Vein endothelial cell (primary cell): ENCODE data around the gene ZNF480. TPM values are rescaled to one million over a fixed set of nuclear protein-coding genes. Genes with fewer than 3 reads are reported as not detected.

Source experiments
- small RNA-seq: library from RNA; depleted of rRNA; stranded (forward); fragments of <200 nt; gene quantifications from one replicate; pipeline ENCODE3, GENCODE V24; 2012
- total RNA-seq: library from RNA; depleted of rRNA; stranded (reverse); fragments of >200 nt; gene quantifications from 2 replicates; pipeline ENCODE4 v1.2.3, GENCODE V29; 2012

The ZNF480 gene
- total RNA-seq, result 7.2 and 7.8 TPM in 2 replicates

GRCh38 chr19:52296773-52297600 lies at the start of gene ZNF480:
ZNF480 (plus strand) TSS chr19:52297169; CDS start chr19:52300413, 3,244 bp downstream.

GRCh38 chr19:52269338-52270261 lies 27.4 kb upstream of the ZNF480 start, which contains the start of gene ZNF766:
ZNF766 (plus strand) TSS chr19:52269587; CDS start chr19:52269614, 27 bp downstream.

GRCh38 chr19:52336117-52336790 lies 39.3 kb downstream of the ZNF480 start, which contains the start of gene ZNF610:
ZNF610 (plus strand) TSS chr19:52336243; CDS start chr19:52349173, 12,930 bp downstream.

GRCh38 chr19:52369559-52370340 lies 72.8 kb downstream of the ZNF480 start, which contains the start of gene ZNF880:
ZNF880 (plus strand) TSS chr19:52369923; CDS start chr19:52369966, 43 bp downstream.

Small RNAs within 50 kb of the gene (small RNA-seq; reads per million reads assigned to genes)
- gene MIR643 (2.2 reads per million, percentile 81 among the genes with 10 or more reads in this experiment), gene RF00019 (not detected)

Other genes with a start within 250 kb of the ZNF480 start
- 4.9 and 5.7 TPM in 2 replicates for gene ZNF432, start 248.3 kb upstream of the ZNF480 start, total RNA-seq
- gene ZNF841, start 201.4 kb upstream of the ZNF480 start, total RNA-seq, result 17.8 and 20.9 TPM in 2 replicates
- 8.5 and 11.1 TPM in 2 replicates for gene ZNF616, start 157.2 kb upstream of the ZNF480 start, total RNA-seq
- 4.9 and 6.8 TPM in 2 replicates for gene ZNF836, start 125.5 kb upstream of the ZNF480 start, total RNA-seq
- 237 and 244 TPM in 2 replicates for gene PPP2R1A, start 107.1 kb upstream of the ZNF480 start, total RNA-seq
- gene ZNF766, start 27.6 kb upstream of the ZNF480 start, total RNA-seq, result 9.8 and 10.5 TPM in 2 replicates
- gene ZNF610, start 39.1 kb downstream of the ZNF480 start, total RNA-seq, result 2.9 and 3.3 TPM in 2 replicates
- 14.0 and 17.3 TPM in 2 replicates for gene ZNF880, start 72.8 kb downstream of the ZNF480 start, total RNA-seq
- gene ZNF528, start 100.7 kb downstream of the ZNF480 start, total RNA-seq, result 18.6 and 41.7 TPM in 2 replicates
- gene ZNF534, start 132.0 kb downstream of the ZNF480 start, total RNA-seq, result not detected in 2 replicates
- gene ZNF578, start 156.4 kb downstream of the ZNF480 start, total RNA-seq, result 2.3 and 3.2 TPM in 2 replicates
- 16.7 and 23.1 TPM in 2 replicates for gene ZNF808, start 230.5 kb downstream of the ZNF480 start, total RNA-seq